ENCODE results near the gene LSAMP. TPM values are rescaled to one million over a fixed set of nuclear protein-coding genes. Genes with fewer than 3 reads are reported as not detected.

The LSAMP gene
- total and polyA plus RNA-seq, 2 of the 13 experiments (the other 11 are each of a cell fraction or from before 2014, with no cell fraction given): not detected

DNA sequence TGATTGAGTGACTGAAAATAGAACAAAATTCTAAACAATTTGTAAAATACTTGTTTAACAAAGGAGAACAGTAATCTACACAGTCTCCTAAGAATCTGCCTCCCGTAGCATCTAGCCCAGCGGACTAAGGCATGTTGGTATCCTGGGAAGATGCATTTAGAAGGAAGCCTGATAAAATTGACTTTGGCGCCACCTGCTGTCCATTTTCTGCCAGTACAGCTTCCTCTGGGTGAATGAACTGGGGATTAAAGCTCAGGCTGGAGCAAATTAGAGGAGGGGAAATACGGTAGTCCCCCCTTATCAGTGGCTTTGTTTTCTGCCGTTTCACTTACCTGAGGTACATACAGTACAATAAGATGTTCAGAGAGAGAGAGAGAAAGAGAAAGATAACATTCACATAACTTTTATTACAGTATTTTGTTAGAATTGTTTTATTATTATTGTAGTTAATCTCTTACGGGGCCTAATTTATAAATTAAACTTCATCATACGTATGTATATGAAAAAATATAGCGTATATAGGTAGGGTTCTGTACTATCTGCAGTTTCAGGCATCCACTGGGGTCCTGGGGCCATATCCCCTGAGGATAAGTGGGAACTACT lies 630.4 kb downstream of the LSAMP start (continued):
- TF ChIP-seq, protein P1, sequence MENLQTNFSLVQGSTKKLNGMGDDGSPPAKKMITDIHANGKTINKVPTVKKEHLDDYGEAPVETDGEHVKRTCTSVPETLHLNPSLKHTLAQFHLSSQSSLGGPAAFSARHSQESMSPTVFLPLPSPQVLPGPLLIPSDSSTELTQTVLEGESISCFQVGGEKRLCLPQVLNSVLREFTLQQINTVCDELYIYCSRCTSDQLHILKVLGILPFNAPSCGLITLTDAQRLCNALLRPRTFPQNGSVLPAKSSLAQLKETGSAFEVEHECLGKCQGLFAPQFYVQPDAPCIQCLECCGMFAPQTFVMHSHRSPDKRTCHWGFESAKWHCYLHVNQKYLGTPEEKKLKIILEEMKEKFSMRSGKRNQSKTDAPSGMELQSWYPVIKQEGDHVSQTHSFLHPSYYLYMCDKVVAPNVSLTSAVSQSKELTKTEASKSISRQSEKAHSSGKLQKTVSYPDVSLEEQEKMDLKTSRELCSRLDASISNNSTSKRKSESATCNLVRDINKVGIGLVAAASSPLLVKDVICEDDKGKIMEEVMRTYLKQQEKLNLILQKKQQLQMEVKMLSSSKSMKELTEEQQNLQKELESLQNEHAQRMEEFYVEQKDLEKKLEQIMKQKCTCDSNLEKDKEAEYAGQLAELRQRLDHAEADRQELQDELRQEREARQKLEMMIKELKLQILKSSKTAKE (CRISPR knock-in tag; IDR thresholded peaks at IDR 0.05; ENCODE audit: borderline replicate concordance): no peak
- TF ChIP-seq RAD21 (CRISPR knock-in tag; IDR thresholded peaks at IDR 0.05) (peak; percentile 73), GZF1 (CRISPR knock-in tag; IDR thresholded peaks at IDR 0.05) (peak; percentile 96), SAP130 (CRISPR knock-in tag; IDR thresholded peaks at IDR 0.05; ENCODE audit: low read depth) (0 out of 2 replicates have a peak, but pooled peaks have one; percentile 13), SMC3 (IDR thresholded peaks at IDR 0.05; ENCODE audit: low read length) (peak; percentile 94), STAG1 (CRISPR knock-in tag; IDR thresholded peaks at IDR 0.05) (peak; percentile 91), ZSCAN9 (CRISPR knock-in tag; IDR thresholded peaks at IDR 0.05; ENCODE audit: borderline replicate concordance) (0 out of 2 replicates have a peak, but pooled peaks have one; percentile 29)

DNA sequence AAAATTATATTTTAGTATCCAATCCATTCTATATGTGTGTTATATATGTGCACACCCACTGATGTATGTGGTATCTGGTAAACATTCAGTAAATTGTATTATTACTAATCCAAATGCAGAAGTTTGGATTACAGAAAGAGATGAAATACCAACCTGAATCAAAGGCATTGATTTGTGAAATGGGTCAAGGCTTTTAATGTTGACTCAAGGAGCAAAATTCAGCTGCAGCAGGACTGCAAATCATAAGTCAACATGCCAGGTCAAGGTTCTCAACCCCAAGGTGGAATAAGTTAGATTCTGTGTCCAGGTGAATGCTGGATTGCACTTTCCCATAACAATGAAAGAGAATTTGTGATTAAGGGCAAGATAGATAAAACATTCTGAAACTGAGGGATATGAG lies 631.3 kb downstream of the LSAMP start:
- H3K4me1 ChIP-seq (ENCODE audit: insufficient read depth, low read length): peaks cover 24% of the 10 kb centered on the region
- H3K27me3 ChIP-seq (ENCODE audit: control insufficient read depth in 1 of 2, insufficient read depth in 2 of 2, low read length in 2 of 2): no peaks in the 10 kb centered on the region
- POLR2A ChIA-PET: interaction anchor here (1.5 kb wide), 1 partner anchor 29 kb away, joined by 3 read pairs; no protein-coding TSS in a partner anchor
- peak; percentile 60 for DNase-seq (ENCODE audit: low spot score)
- no TSS peak for BruUV-seq (replicated peaks)
- no peaks in the 10 kb centered on the region for H3K79me2 ChIP-seq (ENCODE audit: insufficient read depth, low read length)
- FAIRE-seq: peak; percentile 63
- no peaks in the 10 kb centered on the region for H3K36me3 ChIP-seq (replicated peaks in 1 of 2; ENCODE audit: control insufficient read depth in 1 of 2, insufficient read depth in 2 of 2, low read length in 2 of 2)
- no peak overlapping the region for H3K27ac ChIP-seq (ENCODE audit: extremely low read length, insufficient read depth, low read length)
- in situ Hi-C loops (cut with HindIII; ENCODE audit: extremely low pct_ligation_motif_present, low pct_unique_long_range_greater_than_20kb): loop anchor here (10.0 kb wide), 1 partner anchor 719 kb away; no protein-coding TSS in a partner anchor
- peak; percentile 38; the same call in 1 of the 3 replicates for ATAC-seq
- intact Hi-C loops (cut with micrococcal nuclease; ENCODE audit: unreplicated experiment): loop anchor here (1.0 to 5.0 kb wide), 5 partner anchors 29 to 987 kb away; no protein-coding TSS in a partner anchor
- CTCF ChIA-PET (ENCODE audit: low intra/inter-chr PET ratio, low total read pairs): interaction anchor here (1.4 to 1.8 kb wide), 4 partner anchors 30 to 773 kb away, joined by 6 to 10 read pairs (median 8); no protein-coding TSS in a partner anchor
- no peak overlapping the region for H3K9ac ChIP-seq (ENCODE audit: insufficient read depth, low read depth, low read length)
- no peak overlapping the region for H2AFZ ChIP-seq (ENCODE audit: low read length)
- H3K9me3 ChIP-seq (ENCODE audit: low read length): no peaks in the 10 kb centered on the region
- peak overlapping the region; percentile 42 for H3K4me2 ChIP-seq (ENCODE audit: low read depth, low read length)
- H3K4me3 ChIP-seq (replicated peaks in 1 of 3; ENCODE audit: insufficient read depth in 1 of 3, low read depth in 2 of 3, low read length in 3 of 3): no peak overlapping the region
- no peaks in the 10 kb centered on the region for H4K20me1 ChIP-seq (ENCODE audit: insufficient read depth, low read length)
- TF ChIP-seq MIXL1 (CRISPR knock-in tag; IDR thresholded peaks at IDR 0.05) (0 out of 2 replicates have a peak, but pooled peaks have one; percentile 28), ZNF547 (CRISPR knock-in tag; IDR thresholded peaks at IDR 0.05) (no peak), TCF12 (IDR thresholded peaks at IDR 0.05) (no peak), TCF12 (CRISPR knock-in tag; IDR thresholded peaks at IDR 0.05) (no peak), ESRRA (CRISPR knock-in tag; IDR thresholded peaks at IDR 0.05; ENCODE audit: low read depth) (no peak)
- TF ChIP-seq, protein P2, sequence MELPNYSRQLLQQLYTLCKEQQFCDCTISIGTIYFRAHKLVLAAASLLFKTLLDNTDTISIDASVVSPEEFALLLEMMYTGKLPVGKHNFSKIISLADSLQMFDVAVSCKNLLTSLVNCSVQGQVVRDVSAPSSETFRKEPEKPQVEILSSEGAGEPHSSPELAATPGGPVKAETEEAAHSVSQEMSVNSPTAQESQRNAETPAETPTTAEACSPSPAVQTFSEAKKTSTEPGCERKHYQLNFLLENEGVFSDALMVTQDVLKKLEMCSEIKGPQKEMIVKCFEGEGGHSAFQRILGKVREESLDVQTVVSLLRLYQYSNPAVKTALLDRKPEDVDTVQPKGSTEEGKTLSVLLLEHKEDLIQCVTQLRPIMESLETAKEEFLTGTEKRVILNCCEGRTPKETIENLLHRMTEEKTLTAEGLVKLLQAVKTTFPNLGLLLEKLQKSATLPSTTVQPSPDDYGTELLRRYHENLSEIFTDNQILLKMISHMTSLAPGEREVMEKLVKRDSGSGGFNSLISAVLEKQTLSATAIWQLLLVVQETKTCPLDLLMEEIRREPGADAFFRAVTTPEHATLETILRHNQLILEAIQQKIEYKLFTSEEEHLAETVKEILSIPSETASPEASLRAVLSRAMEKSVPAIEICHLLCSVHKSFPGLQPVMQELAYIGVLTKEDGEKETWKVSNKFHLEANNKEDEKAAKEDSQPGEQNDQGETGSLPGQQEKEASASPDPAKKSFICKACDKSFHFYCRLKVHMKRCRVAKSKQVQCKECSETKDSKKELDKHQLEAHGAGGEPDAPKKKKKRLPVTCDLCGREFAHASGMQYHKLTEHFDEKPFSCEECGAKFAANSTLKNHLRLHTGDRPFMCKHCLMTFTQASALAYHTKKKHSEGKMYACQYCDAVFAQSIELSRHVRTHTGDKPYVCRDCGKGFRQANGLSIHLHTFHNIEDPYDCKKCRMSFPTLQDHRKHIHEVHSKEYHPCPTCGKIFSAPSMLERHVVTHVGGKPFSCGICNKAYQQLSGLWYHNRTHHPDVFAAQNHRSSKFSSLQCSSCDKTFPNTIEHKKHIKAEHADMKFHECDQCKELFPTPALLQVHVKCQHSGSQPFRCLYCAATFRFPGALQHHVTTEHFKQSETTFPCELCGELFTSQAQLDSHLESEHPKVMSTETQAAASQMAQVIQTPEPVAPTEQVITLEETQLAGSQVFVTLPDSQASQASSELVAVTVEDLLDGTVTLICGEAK (IDR thresholded peaks at IDR 0.05): no peak
- TF ChIP-seq, protein P2 (CRISPR knock-in tag; IDR thresholded peaks at IDR 0.05): no peak

All from HepG2 (cell line).